GM19193 (cell line): Measurements from ENCODE around the gene E4F1.

Experiments used
- POLR2A ChIP-seq: IDR thresholded peaks from 4 replicates; pipeline ENCODE4 v1.6.1; 2011; ENCODE audit not compliant: insufficient read depth, insufficient read length; ENCODE audit errors: extremely low read depth

E4F1 gene

GRCh38 chr16:2229632-2230250, 6.3 kb downstream of the E4F1 start:
- no peak for TF ChIP-seq POLR2A

- no peak for TF ChIP-seq POLR2A
Observed at GRCh38 chr16:2230376-2230775, 7.0 kb downstream of the E4F1 start.

DNA sequence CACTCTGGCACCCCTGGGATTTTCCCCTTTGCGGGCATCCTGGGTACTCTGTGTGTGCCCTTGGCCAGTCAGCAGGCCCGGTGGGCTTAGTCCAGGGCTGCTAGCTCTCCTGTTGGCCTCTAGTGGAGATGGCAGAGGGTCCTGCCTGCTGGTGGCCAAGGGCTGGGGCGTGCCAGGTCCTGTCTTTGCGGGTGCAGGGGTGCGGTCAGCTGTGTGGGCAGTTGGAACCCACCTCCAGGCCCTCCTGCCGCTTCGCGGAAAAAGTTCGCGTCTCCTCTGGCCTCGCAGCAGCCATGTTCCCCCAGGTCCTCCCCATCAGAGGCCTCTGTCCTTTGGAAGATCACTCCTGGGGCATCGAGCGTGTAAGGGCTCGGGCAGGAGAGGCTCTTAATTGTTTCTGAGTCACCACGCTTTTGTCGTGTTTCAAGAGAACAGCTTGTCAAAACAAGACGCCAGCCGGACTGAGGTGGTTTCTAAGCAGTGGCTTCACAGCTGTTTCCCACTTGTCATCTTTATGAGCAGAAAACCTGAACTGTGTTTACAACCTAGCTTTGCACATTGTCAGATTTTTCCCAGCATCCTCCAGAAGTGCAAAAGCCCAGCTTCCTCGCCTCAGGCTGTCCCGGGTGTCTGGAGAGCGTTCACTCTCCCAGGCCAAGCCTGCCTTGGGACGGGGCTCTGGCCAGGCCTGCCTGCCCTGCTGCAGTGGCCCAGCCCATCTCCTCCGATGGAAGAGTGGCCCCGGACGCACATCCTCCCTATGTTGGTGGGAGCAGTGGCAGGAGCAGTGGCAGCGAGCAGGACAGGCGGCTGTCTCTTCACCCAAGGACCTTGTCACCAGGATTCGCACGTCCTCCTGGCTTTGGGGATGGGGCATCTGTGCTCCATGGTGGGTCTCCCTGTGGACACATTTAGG, 7.9 kb downstream of the E4F1 start:
- TF ChIP-seq POLR2A, result no peak

GRCh38 chr16:2232094-2232990, 9.0 kb downstream of the E4F1 start:
- no peak for TF ChIP-seq POLR2A

GRCh38 chr16:2233046-2233775, 9.8 kb downstream of the E4F1 start:
- TF ChIP-seq POLR2A, result peak; percentile 15

- no peak for TF ChIP-seq POLR2A
Observed at GRCh38 chr16:2233872-2234812, 10.8 kb downstream of the E4F1 start.

DNA sequence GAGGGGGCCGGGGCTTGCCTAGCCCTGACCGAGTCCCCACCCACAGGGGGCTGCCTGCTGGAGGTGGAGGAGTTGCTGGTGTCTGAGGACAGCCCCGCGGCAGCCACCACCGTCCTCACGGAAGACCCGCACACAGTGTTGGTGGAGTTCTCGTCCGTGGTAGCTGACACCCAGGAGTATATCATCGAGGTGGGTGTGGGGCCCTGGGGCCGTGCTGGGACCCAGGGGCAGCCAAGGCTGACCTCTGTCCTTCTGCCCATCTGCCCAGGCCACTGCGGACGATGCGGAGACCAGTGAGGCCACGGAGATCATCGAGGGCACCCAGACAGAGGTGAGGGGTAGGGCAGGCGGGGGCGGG, 11.4 kb downstream of the E4F1 start:
- TF ChIP-seq POLR2A, result no peak

DNA sequence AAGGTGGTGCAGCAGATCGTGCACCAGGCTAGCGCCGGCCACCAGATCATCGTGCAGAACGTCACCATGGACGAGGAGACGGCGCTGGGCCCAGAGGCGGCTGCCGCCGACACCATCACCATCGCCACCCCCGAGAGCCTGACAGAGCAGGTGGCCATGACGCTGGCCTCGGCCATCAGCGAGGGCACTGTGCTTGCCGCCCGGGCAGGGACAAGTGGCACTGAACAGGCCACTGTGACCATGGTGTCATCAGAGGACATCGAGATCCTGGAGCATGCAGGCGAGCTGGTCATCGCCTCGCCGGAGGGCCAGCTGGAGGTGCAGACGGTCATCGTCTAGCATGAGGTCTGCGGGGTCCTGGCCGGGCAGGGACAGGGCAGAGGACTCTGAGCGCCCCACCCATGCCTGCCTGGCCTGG, 11.9 kb downstream of the E4F1 start:
- TF ChIP-seq POLR2A, result no peak

DNA sequence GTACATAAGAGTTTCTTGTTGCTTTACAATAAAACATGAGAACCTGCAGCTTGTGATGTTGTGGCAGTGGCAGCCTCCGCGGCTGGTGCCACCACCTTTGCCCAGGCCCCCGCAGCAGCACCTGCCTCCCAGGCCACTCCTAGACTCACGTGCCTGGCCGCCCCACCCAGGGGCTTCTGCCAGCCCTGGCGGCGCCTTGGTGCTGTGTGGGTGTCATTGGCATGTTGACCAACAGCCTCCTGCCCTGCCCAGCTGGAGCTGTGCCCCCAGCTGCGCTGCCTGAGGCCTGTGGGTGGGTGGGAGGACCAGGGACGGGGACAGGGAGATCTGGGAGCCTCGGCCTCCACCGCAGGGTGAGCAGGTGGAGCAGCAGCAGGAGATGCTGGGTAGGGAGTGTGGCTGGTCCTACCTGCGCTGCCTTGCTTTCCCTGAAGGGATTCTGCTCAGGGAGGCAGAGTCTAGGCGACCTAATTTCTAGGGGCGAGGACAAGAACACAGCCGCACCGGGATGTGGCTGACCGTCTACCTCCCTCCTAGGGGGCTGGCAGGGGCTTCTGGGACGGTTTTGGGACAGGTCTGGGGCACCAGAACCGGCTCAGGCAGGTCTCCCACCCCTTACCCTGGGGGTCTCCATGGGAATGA, 12.4 kb downstream of the E4F1 start:
- no peak for TF ChIP-seq POLR2A

DNA sequence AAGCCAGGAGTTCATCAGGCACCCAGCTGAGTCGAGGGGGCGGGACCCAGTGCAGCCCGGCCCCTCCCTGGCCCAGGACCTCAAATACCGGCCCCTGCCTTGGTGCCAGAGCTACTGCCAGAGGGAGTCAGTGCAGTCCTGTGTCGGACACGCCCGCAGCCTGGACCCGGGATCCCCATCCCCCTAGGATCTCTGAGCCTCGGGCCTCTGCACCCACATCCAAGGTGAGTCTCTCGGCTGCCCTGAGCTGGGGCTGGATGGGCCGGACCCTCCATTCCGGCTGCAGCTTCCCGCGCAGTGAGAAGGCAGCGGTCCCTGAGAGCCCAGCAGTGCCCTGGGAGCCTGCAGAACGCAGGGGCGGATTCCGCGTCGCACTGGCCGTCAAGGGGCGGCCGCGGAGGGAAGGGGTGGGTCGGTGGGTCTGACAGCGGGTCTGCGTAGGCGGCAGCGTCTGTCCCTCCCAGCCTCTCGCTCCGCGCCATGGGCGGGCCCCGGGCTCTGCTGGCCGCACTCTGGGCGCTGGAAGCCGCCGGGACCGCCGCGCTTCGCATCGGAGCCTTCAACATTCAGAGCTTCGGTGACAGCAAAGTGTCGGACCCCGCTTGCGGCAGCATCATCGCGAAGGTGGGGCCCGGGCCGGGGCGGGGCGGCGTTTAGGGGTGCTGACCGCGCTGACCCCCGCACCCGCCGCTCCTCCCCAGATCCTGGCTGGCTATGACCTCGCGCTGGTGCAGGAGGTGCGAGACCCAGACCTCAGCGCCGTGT, 13.1 kb downstream of the E4F1 start, which contains the start of gene DNASE1L2:
Gene DNASE1L2, plus strand, starts transcription at position 108 of the 765 bp plus-strand sequence. Its CDS starts 373 bp downstream, at position 481.
- TF ChIP-seq POLR2A, result no peak

DNA sequence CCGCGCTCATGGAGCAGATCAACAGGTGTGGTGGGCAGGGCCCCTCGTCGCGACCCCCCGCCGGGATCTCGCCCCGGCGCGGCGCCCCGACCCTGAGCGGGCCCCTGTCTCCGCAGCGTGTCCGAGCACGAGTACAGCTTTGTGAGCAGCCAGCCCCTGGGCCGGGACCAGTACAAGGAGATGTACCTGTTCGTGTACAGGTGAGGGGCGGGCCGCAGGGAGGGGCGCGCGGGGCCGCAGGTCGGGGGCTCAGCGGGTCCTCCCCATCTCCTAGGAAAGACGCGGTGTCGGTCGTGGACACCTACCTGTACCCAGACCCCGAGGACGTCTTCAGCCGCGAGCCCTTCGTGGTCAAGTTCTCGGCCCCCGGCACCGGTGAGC, 13.7 kb downstream of the E4F1 start:
- no peak for TF ChIP-seq POLR2A

DNA sequence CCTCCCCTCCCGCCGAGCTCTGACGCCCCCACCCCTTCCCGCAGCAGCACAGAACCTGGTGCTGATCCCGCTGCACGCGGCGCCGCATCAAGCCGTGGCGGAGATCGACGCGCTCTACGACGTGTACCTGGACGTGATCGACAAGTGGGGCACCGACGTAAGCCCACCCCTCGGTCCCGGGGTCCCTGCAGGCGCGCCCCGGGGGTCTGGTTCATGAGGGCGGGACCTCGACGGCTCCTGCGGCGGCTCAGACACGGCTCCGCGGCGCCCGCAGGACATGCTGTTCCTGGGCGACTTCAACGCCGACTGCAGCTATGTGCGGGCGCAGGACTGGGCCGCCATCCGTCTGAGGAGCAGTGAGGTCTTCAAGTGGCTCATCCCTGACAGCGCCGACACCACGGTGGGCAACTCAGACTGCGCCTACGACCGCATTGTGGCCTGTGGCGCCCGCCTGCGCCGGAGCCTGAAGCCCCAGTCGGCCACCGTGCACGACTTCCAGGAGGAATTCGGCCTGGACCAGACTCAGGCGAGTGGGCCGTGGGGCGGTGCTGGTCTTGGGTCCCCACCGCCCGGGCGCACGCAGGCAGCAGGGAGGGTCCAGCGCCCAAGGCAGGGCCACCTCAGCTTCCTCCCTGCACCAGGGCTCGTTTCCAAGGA, 14.2 kb downstream of the E4F1 start:
- no peak for TF ChIP-seq POLR2A

DNA sequence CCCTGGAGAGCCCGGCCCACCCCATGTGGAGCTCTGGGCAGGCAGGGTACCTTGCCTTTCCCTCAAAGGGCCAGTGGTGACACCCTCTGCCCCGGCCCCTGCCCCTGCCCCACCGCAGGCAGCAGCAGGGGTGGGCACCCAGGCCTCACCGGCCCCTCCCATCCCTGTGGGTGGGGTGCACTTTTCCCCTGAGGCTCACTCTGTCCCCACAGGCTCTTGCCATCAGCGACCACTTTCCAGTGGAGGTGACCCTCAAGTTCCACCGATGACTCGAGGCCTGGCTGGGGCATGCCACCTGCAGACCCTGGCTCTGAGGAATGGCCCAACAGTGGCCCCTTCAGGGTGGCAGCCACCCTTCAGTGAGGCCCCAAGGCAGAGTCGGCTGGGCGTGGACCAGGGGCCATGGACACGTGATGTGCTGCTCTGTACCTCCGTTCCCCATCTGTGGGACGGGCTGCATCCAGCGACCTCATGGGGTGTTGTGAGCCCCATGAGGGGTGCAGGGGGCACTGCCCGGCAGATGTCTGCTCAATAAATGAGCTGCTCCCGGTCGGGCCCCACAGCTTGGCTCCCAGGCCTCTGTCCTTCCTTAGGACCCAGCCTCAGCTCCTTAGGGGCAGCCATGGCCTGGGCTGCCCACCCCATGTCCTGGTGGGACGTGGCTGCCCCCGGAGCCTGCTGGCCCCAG, 14.9 kb downstream of the E4F1 start:
- TF ChIP-seq POLR2A, result no peak
